Measurements from ENCODE around the gene FEM1A.
"Not testable (repeated sequence)": the region's sequence is repeated elsewhere in the genome, so short reads cannot be mapped to it uniquely, and the experiment has no call there.

Gene FEM1A

GRCh38 chr19:4791183-4792018 is at the start of gene FEM1A:
FEM1A (plus strand) TSS chr19:4791734; CDS start chr19:4791855, 121 bp downstream.
- peak; percentile 97 for DNase-seq (ENCODE audit: low read depth)

- DNase-seq (ENCODE audit: low read depth) = no peak
Observed at GRCh38 chr19:4742723-4743646, 48.5 kb upstream of the FEM1A start.

GRCh38 chr19:4744451-4745174 is 46.9 kb upstream of the FEM1A start:
- DNase-seq (ENCODE audit: low read depth) = no peak

GRCh38 chr19:4745175-4745574 is 46.4 kb upstream of the FEM1A start:
- DNase-seq (ENCODE audit: low read depth) = not testable (repeated sequence)

GRCh38 chr19:4745986-4746385 is 45.5 kb upstream of the FEM1A start:
- DNase-seq (ENCODE audit: low read depth) = no peak

GRCh38 chr19:4748185-4748584 is 43.3 kb upstream of the FEM1A start:
- no peak for DNase-seq (ENCODE audit: low read depth)

GRCh38 chr19:4748589-4748988 is 42.9 kb upstream of the FEM1A start:
- no peak for DNase-seq (ENCODE audit: low read depth)

- DNase-seq (ENCODE audit: low read depth) = no peak
Observed at GRCh38 chr19:4749870-4750590, 41.5 kb upstream of the FEM1A start.

- no peak for DNase-seq (ENCODE audit: low read depth)
Observed at GRCh38 chr19:4754248-4754647, 37.3 kb upstream of the FEM1A start.

GRCh38 chr19:4755459-4755858 is 36.1 kb upstream of the FEM1A start:
- no peak for DNase-seq (ENCODE audit: low read depth)

- no peak for DNase-seq (ENCODE audit: low read depth)
Observed at GRCh38 chr19:4758082-4758481, 33.5 kb upstream of the FEM1A start.

- DNase-seq (ENCODE audit: low read depth) = no peak
Observed at GRCh38 chr19:4758659-4759058, 32.9 kb upstream of the FEM1A start.

- peak; percentile 38 for DNase-seq (ENCODE audit: low read depth)
Observed at GRCh38 chr19:4759388-4760284, 31.9 kb upstream of the FEM1A start.

- no peak for DNase-seq (ENCODE audit: low read depth)
Observed at GRCh38 chr19:4760285-4760650, 31.3 kb upstream of the FEM1A start.

- no peak for DNase-seq (ENCODE audit: low read depth)
Observed at GRCh38 chr19:4763021-4763420, 28.5 kb upstream of the FEM1A start.

- DNase-seq (ENCODE audit: low read depth) = no peak
Observed at GRCh38 chr19:4764393-4764660, 27.2 kb upstream of the FEM1A start.

GRCh38 chr19:4768934-4769777 is 22.4 kb upstream of the FEM1A start:
- DNase-seq (ENCODE audit: low read depth) = peak; percentile 54

GRCh38 chr19:4772566-4772965 is 19.0 kb upstream of the FEM1A start:
- DNase-seq (ENCODE audit: low read depth) = no peak

- no peak for DNase-seq (ENCODE audit: low read depth)
Observed at GRCh38 chr19:4773047-4773640, 18.4 kb upstream of the FEM1A start.

- no peak for DNase-seq (ENCODE audit: low read depth)
Observed at GRCh38 chr19:4774136-4774535, 17.4 kb upstream of the FEM1A start.

All from activated T-helper 9 cell treated with anti-CD3 and anti-CD28 coated beads, Interleukin-2, amount 50 U/mL, for 16 hours (primary cell).